ENCODE results near the gene MED13L.

Gene MED13L

DNA sequence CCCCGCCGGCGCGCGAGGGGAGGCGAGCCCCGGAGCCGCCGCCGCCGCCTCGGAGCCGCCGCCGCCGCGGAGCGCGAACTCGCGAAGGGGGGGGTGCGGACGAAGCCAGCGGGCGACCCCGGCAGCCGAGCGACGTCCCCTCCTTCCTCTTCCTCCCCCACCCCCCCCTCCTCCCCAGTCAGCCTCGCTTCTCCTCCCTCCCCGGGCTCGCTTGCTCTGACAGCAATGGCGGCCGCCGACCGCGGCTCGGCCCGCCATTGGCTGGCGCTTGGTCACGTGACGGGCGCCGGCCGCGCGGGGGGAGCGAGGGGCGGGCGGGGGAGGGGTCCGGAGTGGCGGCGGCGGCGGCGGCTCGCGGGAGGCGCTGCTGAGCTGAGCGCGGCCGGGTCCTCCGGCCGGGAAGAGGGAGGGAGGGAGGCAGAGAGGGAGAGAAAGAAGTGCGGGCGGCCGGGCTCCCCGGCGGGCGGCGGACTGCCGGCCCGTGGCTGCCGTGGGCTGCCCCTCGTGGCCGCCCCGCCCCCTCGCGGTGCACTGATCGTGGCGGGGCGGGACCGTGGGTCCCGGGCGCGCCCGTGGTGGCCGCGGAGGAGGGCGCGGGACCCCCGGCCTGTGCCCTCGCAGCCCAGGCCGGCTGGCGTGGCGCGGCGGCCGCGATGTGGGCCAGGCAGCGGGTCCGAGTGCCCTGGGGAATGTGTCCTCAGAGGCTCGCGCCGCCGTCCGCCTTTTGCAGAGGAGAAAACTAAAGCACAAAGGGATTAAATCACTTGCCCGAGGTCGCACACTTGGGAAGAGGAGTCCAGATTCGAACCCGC lies at the start of gene MED13L:
Gene MED13L (minus strand): TSS at position 227 of the 812 bp plus-strand sequence. CDS start 562 bp downstream, outside the sequence.
- peak; percentile 91 for DNase-seq

DNA sequence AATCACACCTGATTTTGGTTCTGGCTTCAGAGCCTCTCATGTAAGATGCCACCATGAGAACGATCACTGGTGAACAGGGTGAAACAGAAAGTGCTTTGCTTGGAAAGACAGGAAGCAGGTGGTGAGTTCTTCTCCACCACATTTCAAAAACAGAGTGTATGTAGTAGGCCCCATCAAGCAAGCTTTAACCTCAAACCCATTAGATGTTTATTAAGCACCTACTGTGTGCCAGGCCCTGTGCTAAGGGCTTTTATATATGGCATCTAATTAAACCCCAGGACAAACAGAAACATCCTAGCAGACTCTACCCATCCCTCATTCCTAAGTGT lies 47.8 kb upstream of the MED13L start:
- DNase-seq, result peak; percentile 44

DNA sequence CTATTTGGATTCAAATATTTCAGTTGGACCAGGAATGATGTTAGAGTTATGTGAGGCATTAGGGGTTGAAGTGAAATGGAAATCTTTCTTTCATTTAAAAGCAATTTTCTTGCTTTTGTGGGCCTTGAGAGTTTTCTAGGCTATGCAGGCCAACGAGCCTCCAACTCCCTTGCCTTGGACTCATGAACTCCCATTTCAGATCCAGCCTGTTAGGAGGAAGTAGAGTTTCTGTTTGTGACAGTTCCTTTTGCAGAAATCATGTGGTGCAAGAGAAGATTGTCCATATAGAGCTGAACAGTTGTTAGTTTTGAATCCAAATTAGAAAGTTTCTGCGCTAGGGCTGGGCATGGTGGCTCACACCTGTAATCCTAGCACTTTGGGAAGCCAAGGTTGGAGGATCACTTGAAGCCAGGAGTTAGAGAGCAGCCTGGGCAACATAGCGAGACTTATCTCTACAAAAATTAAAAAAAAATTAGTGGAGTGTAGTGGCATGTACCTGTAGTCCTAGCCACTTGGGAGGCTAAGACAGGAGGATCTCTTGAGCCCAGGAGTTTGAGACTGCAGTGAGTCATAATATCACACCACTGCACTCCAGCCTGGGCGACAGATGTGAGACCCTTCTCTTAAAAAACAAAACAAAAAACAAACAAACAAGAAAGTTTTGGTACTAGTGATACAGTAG lies 47.3 kb upstream of the MED13L start:
- no peak for DNase-seq

DNA sequence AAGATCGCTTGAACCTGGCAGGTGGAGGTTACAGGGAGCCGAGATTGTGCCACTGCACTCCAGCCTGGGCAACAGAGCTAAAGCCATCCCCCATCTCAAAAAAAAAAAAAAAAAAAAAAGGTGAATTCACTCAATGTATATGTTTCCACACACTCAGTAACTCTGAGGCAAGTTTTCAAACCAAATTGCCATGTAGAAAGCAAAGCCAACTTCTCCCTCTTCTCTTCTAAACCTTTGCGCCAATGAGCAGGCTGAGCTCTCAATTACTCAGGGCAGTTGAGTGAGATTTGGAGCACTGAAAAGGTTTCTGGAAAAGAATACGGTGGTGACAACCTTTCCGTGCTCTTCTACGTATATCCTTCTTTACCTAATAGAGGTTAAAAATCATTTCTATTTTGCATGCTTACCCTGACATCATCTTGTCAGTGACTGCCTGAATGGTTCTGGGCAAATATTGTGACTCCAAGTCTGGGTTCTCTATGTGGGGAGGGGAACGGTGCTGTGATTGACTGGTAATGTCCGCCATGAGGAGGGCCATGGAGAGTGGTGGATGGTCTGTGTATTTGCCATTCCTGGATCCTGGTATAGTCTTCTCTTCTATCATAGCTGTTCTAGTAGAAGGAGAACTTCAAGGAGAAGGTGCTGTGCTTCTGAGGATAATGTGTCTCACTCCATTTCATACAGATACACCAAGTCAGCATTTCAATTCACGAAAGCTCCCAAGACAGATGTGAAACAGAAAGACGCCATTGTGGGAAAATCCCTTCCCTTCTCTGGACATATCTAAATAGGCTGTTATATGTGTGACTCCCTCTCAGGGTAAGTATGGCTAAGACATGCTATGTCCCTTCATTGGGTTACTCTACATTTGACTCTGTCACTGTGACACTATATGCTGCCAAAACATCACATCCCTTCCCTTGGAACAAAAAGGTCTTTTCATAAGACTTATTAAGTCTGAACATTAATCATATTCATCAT lies 46.2 kb upstream of the MED13L start:
- DNase-seq, result no peak

DNA sequence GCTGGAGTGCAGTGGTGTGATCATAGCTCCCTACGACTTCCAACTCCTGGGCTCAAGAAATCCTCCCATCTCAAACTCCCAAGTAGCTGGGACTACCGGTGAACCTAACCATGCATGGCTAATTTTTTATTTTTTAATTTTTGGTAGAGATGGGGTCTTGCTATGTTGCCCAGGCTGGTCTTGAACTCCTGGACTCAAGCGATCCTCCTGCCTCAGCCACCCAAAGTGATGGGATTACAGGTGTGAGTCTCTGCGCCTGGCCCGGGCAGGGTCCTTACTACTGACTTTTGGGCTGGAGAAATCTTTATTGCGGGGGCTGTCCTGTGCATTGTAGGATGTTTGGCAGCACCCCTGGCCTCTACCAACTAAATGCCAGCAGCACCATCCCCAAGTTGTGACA lies 44.4 kb upstream of the MED13L start:
- no peak for DNase-seq

DNA sequence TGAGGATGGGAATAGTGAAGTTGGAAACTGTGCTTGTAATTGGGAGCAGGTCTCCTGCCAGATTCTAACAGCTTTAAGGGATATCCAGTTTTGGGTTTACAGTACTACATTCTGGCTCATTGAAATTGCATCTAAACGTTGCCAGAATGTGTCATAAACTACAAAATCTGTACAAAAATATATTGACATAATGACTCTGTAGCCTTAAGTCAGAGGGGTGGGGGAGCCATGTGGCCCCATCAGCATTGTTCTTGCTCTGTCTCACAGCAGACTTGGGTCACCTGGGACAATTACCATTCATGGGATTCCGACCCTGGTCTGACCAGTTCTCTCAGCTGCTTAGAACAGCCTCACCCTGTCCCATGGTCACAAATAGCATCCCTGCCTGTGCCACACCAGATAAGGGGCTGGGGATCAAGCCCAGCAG lies 43.3 kb upstream of the MED13L start:
- DNase-seq, result no peak

DNA sequence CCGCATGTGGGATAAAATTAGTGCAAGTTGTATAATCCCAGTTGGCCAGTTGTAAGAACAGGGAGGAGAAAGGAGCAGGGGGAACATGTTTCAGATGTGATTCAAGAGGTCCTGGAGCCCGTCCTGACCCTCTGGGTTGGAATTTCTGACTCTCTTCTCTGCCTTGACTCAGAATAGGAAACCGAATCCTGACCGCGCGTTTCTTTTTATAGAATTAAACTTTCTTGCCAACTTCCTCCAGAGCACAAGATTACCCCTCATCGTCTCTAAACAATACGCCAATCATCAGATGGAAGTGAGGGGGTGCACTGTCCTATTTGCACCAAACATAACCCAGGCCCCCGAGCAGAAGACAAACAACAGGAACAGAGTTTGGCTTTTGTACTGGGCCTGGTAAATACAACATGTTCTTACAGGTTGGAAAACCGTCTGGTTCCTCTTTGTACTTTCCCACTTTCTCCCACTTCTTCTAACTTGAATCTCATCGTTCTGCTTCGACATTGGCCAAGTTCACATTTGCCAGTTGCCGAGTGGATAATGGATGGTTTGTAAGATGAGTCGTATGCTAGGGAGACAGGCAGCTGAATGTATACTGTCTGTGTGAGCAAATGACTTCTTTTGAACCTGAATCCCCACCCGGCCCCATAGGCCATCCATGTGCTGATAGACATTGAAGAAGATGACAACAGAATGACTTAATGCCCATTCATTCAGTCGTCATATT lies 42.6 kb upstream of the MED13L start:
- no peak for DNase-seq

DNA sequence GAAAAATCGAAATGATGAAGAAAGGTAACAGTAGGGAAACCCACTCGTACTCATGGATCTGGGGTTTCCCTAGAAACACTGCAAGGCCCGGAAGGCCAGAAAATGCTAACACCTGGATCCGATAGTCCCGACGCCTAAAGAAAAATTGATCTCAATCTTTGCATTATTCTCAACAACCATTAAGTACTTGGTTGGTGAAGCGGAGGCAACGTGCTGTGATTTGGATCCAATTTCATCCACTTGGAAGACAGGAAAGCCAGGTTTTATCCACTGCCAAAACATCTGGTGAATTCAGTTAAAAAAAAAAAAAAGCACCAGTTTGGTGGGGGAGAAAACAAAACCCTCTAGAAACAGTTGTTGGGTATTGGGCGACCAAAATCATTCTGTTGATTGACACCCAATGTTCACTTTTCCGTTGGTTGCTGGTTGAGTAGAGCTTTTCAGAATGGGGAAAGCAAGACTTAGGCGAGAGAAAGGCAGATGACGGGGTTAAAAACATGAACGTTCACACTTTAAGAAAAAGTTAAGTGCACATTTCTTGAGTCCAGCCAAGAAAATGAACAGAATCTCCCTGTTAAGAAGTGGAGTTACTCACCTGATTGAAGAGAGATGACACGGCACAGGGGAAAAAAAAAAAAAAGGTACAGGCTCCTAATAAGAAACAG lies 41.9 kb upstream of the MED13L start:
- no peak for DNase-seq

DNA sequence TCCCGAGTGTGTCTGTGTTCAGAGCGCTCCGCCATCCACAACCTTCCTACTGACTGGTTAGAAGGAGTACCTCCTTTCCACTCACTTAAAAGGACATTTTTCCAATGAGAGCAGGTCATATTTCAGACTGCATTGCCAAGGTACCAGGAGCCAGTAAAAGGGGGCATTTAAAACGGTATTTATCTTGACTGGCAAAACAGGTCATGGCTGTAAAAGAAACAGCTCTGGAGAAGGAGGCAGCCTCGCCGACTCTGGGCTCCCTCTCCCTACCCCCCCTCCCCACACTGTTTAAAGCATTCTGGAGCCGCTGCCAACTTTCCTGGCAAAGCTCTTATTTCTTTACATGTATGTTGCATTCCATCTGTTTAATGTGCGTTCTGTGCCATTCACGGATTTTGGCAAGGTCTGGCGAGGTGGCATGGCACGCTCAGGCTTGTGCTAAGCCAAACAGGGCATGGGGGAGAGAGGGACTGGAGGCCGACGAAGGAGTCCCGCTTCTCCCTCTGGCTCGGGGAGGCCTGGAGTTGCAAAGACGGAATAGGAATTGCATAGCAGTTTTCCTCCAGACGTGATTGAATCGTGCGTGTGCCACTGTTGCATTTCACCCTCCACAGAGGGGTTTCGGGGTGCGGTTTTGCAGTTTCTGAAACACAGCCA lies 41.2 kb upstream of the MED13L start:
- no peak for DNase-seq

DNA sequence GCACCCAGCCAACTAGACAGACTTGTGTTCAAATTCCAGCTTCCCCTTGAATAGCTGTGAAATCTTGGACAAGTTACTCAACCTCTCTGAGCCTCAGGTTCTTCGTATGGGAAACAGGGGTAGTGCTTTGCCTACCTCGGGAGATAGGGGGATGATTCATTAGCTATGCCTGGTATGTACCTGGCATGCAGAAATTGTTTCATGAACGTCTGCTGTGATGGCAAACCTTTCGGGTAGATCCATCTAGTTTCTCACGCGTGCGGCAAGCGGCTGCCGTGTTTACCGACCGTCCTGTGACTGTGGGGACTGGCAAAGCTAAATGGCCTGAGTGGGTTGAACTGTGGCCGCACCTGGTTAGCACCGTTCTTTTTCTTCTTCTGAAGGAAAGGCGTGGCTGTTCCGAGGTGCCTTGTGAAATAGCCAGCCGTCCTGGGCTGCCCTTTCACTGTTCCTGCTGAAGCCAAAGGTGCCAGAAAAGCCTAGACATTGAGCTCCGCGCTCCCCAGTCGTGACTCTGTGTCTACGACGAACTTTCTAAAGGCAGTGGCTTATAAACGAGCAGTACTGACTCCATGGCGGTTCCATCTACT lies 40.6 kb upstream of the MED13L start:
- no peak for DNase-seq

DNA sequence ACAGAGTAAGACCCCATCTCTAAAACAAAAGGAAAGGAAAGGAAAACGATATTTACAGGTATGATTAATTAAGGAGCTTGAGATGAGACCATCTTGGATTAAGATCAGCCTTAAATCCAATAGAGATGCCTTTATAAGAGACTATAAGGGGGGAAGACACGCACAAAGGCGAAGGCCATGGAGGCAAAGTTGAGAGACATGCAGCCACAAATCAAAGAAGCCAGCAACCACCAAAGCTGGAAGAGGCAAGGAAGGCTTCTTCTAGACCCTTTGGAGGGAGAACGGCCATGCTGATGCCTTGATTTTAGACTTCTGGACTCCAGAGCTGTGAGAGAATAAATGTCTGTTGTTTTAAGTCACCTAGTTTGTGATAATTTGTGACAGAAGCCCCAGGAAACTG lies 39.6 kb upstream of the MED13L start:
- no peak for DNase-seq

DNA sequence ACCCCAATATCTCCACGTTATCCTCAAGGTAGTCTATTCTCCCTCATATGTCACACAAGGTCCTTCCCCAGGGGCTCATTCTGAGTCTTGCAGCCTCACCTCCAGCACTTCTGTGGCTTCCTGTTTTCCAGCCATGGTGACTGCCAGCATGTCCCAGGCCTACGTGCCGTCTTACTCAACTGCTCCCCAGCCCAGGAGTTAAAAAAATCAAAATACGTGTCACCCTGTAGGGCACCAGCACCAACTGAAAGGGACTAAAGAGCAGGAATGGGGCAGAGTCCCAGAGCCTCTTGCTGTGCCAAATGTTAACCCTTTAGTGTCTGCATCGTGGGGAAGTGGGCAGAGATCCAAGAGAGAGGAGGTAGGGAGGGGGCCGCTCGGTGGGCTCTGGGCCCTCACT lies 37.0 kb upstream of the MED13L start:
- DNase-seq, result no peak

DNA sequence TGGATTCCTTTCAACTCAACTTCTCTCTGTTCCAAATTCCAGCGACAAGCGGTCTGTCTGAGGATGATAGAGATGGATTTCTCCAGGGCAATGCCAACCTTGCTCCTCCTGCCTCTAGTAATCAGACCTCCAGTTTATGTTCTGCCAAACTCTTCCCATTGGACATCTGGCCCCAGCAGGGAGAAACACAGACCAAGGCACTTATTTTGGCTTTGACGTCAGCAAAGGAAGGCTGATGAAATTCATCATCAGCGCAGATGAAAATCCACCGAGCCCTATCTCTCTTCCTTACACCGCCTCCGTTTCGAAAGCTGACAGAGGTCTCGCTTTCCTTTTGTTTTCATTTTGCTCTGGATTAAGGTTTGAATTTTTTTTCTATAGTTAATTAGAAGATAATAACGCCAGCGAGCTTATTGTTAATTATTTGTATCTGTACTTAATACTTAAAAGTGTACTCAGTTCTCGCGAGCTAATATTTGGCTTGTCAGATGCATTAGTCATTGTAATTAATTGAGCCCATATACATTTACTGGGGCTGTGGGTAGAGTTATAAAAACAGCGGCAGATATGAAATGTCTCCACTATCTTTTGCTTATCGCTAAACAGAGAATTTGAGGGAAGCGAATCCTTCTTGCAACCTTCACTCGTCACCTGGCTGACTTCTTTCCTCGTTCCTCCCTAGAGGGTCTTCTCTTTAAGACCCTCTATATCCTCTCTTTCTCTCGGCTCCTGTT lies 35.9 kb upstream of the MED13L start:
- no peak for DNase-seq

DNA sequence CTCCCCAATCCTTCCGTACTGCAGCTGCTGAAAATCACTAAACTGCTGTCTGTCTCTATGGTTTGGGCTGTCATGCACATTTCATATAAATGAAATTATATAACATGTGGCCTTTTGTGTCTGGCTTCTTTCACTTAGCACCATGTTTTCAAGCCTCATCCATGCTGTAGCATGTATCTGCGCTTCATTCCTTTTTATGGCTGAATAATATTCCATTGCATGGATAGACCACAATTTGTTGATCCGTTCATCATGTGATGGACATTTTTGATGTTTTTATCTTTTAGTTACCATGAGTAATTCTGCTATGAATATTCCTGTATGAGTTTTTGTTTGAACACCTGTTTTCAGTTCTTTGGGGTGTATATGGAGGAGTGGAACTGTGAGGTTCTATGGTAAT lies 32.6 kb upstream of the MED13L start:
- no peak for DNase-seq

DNA sequence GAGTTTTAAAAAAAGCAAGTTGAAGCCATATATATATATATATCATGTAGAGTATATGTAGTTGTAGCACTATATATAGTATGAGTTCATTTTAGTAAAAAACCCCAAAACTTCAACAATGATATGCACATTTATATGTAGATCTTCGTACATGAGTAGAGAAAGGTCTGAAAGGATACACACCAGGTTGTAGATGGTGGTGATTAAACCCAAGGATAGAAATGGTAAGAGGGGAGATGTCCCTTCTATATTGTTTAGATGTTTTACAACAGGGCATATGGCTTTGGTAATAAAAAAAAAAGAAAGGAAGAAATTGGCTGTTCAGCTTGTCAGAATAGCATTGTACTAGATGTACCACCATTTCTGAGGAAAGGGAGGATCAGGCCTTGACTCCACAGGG lies 31.9 kb upstream of the MED13L start:
- no peak for DNase-seq

DNA sequence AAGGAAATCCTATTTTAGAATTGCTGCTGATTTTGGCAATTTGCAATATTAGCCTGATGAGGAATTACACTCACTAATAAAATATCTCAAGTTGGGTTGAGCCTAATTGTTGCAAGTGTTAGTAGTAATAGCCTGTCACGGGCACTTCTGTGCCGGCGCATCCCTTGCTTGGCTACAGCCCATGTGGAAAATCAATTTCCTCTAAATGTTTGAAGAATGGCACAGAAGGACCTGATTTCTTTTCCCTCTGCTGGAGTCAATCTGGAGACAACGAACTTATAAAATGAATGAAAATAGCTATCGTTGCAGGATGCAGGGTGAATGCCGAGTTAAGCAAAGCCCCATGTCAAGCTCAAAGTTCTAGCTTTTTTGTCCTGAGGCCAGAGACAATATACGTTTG lies 31.2 kb upstream of the MED13L start:
- no peak for DNase-seq

DNA sequence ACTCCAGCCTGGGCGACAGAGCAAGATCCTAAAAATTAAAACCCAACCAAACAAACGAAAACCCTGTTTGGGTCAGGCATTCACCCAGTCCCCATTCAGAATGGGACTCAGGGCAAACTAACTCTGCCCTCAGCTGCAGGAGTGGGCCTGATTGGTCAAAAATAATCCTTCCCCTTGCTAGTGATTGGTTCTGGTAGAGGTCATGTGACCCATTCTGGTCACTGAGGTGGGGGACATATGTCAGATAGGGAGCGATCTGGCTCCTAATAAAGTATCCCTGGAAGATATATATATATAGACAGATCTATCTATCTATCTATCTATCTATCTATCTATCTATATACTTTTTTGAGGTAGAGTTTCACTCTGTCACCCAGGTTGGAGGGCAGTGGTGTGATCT lies 29.5 kb upstream of the MED13L start:
- DNase-seq, result no peak

DNA sequence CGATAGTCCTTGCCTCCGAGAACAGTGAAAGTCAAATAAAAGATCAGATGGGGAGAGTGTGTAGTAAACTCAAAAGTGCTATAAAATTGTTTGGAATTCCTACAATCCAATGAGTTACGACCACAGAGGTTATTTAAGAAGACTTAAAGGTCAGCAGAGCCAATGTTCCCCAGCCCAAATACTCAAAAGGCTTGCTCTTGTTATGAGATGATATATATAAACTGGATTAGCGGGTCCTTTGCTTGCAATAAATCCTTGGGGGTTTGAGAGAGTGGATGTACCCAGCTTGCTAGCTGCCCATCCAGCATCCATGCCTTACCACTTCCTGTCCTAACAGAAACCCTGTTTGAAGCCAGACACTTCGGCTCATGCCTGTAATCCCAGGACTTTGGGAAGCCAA lies 29.0 kb upstream of the MED13L start:
- no peak for DNase-seq

DNA sequence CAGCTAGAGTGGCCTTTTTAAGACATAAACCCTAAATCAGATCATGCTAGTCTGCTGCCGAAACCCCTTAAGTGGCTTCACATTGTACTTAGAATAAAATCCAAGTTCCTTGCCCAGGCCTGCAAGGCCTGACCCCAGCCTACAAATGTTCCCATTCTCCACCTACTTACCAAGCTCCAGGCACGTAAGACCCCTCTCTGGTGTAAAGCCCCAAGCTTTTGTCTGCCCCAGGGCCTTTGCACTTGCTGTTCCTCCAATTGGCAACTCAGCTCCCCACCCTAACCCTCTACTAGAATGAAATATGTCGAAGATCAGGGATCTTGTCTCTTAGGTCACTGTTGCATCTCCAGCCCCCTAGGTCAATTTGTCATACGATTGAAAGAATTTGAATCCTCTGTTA lies 27.1 kb upstream of the MED13L start:
- no peak for DNase-seq

DNA sequence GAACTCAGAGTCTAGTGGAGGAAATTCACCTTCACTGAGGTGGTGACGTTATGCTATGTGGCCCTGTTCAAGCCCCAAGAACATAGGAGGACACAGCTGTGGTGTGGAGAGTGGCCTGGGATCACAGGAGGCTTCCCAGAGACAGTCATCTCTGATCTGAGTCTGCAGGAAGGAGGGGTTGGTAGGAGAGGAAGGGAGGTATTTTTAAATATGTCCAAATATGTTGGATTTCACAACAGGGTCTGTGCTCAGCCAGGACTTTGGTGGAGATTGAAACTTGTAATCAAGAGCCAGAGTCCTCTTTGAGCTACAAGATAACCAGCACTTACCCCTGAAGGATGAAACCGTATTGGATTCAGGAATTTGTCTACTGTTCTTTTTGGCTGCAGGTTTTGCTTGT lies 26.4 kb upstream of the MED13L start:
- DNase-seq, result no peak

DNA sequence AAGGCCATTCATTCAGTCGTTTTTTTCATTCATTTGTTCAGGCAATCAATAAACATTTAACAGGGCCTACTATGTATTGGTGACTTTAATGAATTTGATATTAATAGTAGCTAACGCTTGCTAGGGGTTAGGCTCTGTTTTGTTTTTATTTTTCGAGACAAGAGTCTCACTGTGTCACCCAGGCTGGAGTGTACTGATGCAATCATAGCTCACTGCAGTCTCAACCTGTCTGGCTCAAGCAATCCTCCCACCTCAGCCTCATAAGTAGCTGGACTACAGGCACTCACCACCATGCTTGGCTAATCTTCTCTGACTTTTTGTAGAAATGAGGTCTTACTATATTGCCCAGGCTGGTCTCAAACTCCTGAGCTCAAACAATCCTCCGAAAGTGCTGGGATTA lies 25.6 kb upstream of the MED13L start:
- DNase-seq, result no peak

Measured in CD4-positive, alpha-beta T cell treated with Interleukin-4 for 4 hours (primary cell).